ENCODE results near the gene GAS6.

DNA sequence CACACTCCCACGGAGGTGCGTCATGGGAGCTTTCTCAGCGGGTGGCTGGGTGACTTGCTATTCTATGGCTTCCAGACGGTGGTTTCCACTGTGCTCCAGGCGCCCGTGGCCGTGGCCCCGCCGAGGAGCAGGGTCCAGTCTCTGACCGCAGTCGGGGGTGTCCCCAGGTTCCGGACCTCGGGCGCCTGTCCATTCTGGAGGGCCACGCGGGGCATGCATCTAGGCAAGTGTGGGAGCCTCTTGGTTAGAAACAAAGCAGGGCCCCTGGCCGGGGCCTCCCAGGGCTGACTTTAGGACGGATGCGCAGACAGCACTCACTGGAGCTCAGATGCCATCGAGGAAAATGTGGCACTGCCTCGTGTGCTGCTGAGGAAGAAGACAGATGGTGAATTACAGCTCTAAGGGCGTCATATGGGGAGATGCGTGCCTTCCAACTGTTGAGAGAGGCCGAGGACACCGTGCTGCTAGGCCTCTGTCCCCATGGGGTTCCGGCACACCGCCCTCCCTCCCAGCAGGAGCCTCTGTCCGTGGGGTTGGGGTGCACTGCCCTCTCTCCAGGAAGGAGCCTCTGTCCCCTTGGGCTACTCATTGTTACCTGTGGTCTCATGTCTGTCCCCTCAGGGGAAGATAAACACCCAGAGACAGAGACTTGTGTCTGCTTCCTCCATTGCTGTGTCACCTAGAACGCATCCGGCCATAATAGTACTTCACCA lies 66.8 kb downstream of the GAS6 start:
- TF ChIP-seq, protein P1, sequence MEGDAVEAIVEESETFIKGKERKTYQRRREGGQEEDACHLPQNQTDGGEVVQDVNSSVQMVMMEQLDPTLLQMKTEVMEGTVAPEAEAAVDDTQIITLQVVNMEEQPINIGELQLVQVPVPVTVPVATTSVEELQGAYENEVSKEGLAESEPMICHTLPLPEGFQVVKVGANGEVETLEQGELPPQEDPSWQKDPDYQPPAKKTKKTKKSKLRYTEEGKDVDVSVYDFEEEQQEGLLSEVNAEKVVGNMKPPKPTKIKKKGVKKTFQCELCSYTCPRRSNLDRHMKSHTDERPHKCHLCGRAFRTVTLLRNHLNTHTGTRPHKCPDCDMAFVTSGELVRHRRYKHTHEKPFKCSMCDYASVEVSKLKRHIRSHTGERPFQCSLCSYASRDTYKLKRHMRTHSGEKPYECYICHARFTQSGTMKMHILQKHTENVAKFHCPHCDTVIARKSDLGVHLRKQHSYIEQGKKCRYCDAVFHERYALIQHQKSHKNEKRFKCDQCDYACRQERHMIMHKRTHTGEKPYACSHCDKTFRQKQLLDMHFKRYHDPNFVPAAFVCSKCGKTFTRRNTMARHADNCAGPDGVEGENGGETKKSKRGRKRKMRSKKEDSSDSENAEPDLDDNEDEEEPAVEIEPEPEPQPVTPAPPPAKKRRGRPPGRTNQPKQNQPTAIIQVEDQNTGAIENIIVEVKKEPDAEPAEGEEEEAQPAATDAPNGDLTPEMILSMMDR (IDR thresholded peaks at IDR 0.05): no peak
- TF ChIP-seq POLR2AphosphoS5 (IDR thresholded peaks at IDR 0.05; ENCODE audit: insufficient read depth in 1 of 2, low read depth in 1 of 2): no peak
